ENCODE measurements around the gene KANK3. TPM values are rescaled to one million over a fixed set of nuclear protein-coding genes. Genes with fewer than 3 reads are reported as not detected.
A peak's percentile ranks its signal among the peaks of the same experiment; 100 is the strongest.

KANK3 gene
- polyA plus RNA-seq, 1 donor (not counting 4 experiments of a cell fraction or from before 2014, with no cell fraction given) = 0.16 TPM

GRCh38 chr19:8324186-8325050, 18.6 kb downstream of the KANK3 start:
- peak in 1 of 3 experiments; percentile 18 for TF ChIP-seq CTCF (optimal IDR thresholded peaks at IDR 0.05 in 1 of 3, IDR thresholded peaks at IDR 0.05 in 1 of 3, conservative IDR thresholded peaks at IDR 0.05 in 1 of 3; ENCODE audit: extremely low read depth in 1 of 3, insufficient read depth in 2 of 3, low read length in 3 of 3)
- TF ChIP-seq EZH2 (IDR thresholded peaks at IDR 0.05; ENCODE audit: low read length) = no peak
- Histone ChIP-seq H2AFZ (ENCODE audit: control insufficient read depth, low read length) (no peak overlapping the region), H3K27ac (ENCODE audit: control insufficient read depth, insufficient read depth, low read length) (no peak overlapping the region), H3K4me3 (ENCODE audit: control insufficient read depth in 2 of 3, extremely low read depth in 1 of 3, insufficient read depth in 2 of 3, low read depth in 1 of 3, low read length in 3 of 3) (no peak overlapping the region), H3K36me3 (ENCODE audit: control insufficient read depth in 2 of 2, extremely low read depth in 1 of 2, insufficient read depth in 2 of 2, low read length in 2 of 2) (peaks cover 7 to 17% of the 10 kb centered on the region in 2 experiments), H3K4me1 (ENCODE audit: control insufficient read depth, extremely low read depth, insufficient read depth, low read length) (peaks cover 16% of the 10 kb centered on the region), H3K9me3 (ENCODE audit: control insufficient read depth, low read depth, low read length) (no peaks in the 10 kb centered on the region), H3K79me2 (ENCODE audit: control insufficient read depth, insufficient read depth, low read length) (peaks cover 39% of the 10 kb centered on the region), H3K4me2 (ENCODE audit: control insufficient read depth, extremely low read depth, insufficient read depth, low read depth, low read length) (no peak overlapping the region), H4K20me1 (ENCODE audit: control insufficient read depth, extremely low read depth, insufficient read depth, low read length) (peaks cover 10% of the 10 kb centered on the region), H3K9me1 (ENCODE audit: control insufficient read depth, extremely low read depth, insufficient read depth, low read length) (no peaks in the 10 kb centered on the region), H3K27me3 (ENCODE audit: control insufficient read depth, extremely low read depth, insufficient read depth, low read length) (no peaks in the 10 kb centered on the region), H3K9ac (ENCODE audit: control insufficient read depth, extremely low read depth, insufficient read depth, low read length) (no peak overlapping the region)
- no peak for DNase-seq (ENCODE audit: low read depth, low spot score)
- FAIRE-seq = no peak
- dilution Hi-C loops (cut with MboI; ENCODE audit: extremely low pct_ligation_motif_present, low sequenced_read_pairs) = no loop called here

GRCh38 chr19:8323781-8324185, 19.3 kb downstream of the KANK3 start:
- H3K27ac ChIP-seq (ENCODE audit: control insufficient read depth, insufficient read depth, low read length) = no peak overlapping the region
- H3K79me2 ChIP-seq (ENCODE audit: control insufficient read depth, insufficient read depth, low read length) = peaks cover 39% of the 10 kb centered on the region
- H3K4me3 ChIP-seq (ENCODE audit: control insufficient read depth in 2 of 3, extremely low read depth in 1 of 3, insufficient read depth in 2 of 3, low read depth in 1 of 3, low read length in 3 of 3) = no peak overlapping the region
- no peak overlapping the region for H2AFZ ChIP-seq (ENCODE audit: control insufficient read depth, low read length)
- H4K20me1 ChIP-seq (ENCODE audit: control insufficient read depth, extremely low read depth, insufficient read depth, low read length) = peaks cover 10% of the 10 kb centered on the region
- H3K4me2 ChIP-seq (ENCODE audit: control insufficient read depth, extremely low read depth, insufficient read depth, low read depth, low read length) = no peak overlapping the region
- H3K9me3 ChIP-seq (ENCODE audit: control insufficient read depth, low read depth, low read length) = no peaks in the 10 kb centered on the region
- no peak for FAIRE-seq
- dilution Hi-C loops (cut with MboI; ENCODE audit: extremely low pct_ligation_motif_present, low sequenced_read_pairs) = no loop called here
- TF ChIP-seq EZH2 (IDR thresholded peaks at IDR 0.05; ENCODE audit: low read length) (no peak), CTCF (optimal IDR thresholded peaks at IDR 0.05 in 1 of 3, IDR thresholded peaks at IDR 0.05 in 1 of 3, conservative IDR thresholded peaks at IDR 0.05 in 1 of 3; ENCODE audit: extremely low read depth in 1 of 3, insufficient read depth in 2 of 3, low read length in 3 of 3) (no peak)
- no peaks in the 10 kb centered on the region for H3K27me3 ChIP-seq (ENCODE audit: control insufficient read depth, extremely low read depth, insufficient read depth, low read length)
- H3K4me1 ChIP-seq (ENCODE audit: control insufficient read depth, extremely low read depth, insufficient read depth, low read length) = peaks cover 16% of the 10 kb centered on the region
- no peak for DNase-seq (ENCODE audit: low read depth, low spot score)
- H3K9ac ChIP-seq (ENCODE audit: control insufficient read depth, extremely low read depth, insufficient read depth, low read length) = no peak overlapping the region
- H3K9me1 ChIP-seq (ENCODE audit: control insufficient read depth, extremely low read depth, insufficient read depth, low read length) = no peaks in the 10 kb centered on the region
- H3K36me3 ChIP-seq (ENCODE audit: control insufficient read depth in 2 of 2, extremely low read depth in 1 of 2, insufficient read depth in 2 of 2, low read length in 2 of 2) = peaks cover 7 to 17% of the 10 kb centered on the region in 2 experiments

Measured in keratinocyte (primary cell).